C4-2B (cell line): ENCODE measurements around the gene FGF12.

Source experiments
- H3K27ac ChIP-seq: fragments of 450-650 bp; 2 replicates; pipeline ENCODE4 v1.5.1; 2017
- CTCF ChIP-seq: fragments of 450-650 bp; conservative IDR thresholded peaks from 2 replicates; pipeline ENCODE4 v1.5.1; 2017; ENCODE audit warnings: mild to moderate bottlenecking
- ZFX ChIP-seq: fragments of 450-650 bp; IDR thresholded peaks from 2 replicates; pipeline ENCODE4 v1.6.1; 2017

FGF12 gene

GRCh38 chr3:192253138-192253887 is 474.0 kb downstream of the FGF12 start:
- H3K27ac ChIP-seq = no peak overlapping the region
- TF ChIP-seq CTCF (no peak), ZFX (no peak)

GRCh38 chr3:192249516-192249915 is 477.8 kb downstream of the FGF12 start:
- TF ChIP-seq CTCF = no peak
- no peak for TF ChIP-seq ZFX
- H3K27ac ChIP-seq = no peak overlapping the region

- H3K27ac ChIP-seq = no peak overlapping the region
- TF ChIP-seq CTCF (no peak), ZFX (no peak)
Measured at GRCh38 chr3:192246847-192247559, 480.3 kb downstream of the FGF12 start.

GRCh38 chr3:192244591-192244990 is 482.8 kb downstream of the FGF12 start:
- TF ChIP-seq CTCF = no peak
- no peak overlapping the region for H3K27ac ChIP-seq

- no peak overlapping the region for H3K27ac ChIP-seq
- TF ChIP-seq ZFX (no peak), CTCF (no peak)
Measured at GRCh38 chr3:192239956-192240355, 487.4 kb downstream of the FGF12 start.

GRCh38 chr3:192237992-192238608 is 489.2 kb downstream of the FGF12 start:
- TF ChIP-seq CTCF = peak; percentile 57
- no peak for TF ChIP-seq ZFX
- no peak overlapping the region for H3K27ac ChIP-seq

- TF ChIP-seq CTCF (no peak), ZFX (no peak)
Measured at GRCh38 chr3:192229866-192230265, 497.5 kb downstream of the FGF12 start.

More at GRCh38 chr3:192229866-192230265, 497.5 kb downstream of the FGF12 start:
- H3K27ac ChIP-seq = no peak overlapping the region
